Osteoblast (primary cell): ENCODE data around the gene SIRPB2. TPM values are rescaled to one million over a fixed set of nuclear protein-coding genes. Genes with fewer than 3 reads are reported as not detected.

Experiments used
- DNase-seq: peaks from one replicate; pipeline ENCODE4 v3.0.0; 2011; ENCODE audit warnings: low spot score, mixed read lengths; ENCODE audit not compliant: insufficient read length; ENCODE audit errors: missing footprints
- H2AFZ ChIP-seq: 2 replicates; pipeline ENCODE4 v1.6.0; 2011; ENCODE audit warnings: mild to moderate bottlenecking, low read length
- H3K27ac ChIP-seq: 2 replicates; pipeline ENCODE4 v1.5.1; 2011; ENCODE audit warnings: mild to moderate bottlenecking, low read depth, low read length, moderate library complexity
- H3K27me3 ChIP-seq: 2 replicates; pipeline ENCODE4 v1.6.0; 2012; ENCODE audit warnings: mild to moderate bottlenecking, control low read depth, inconsistent platforms, low read length, moderate library complexity; ENCODE audit not compliant: insufficient read depth
- H3K36me3 ChIP-seq: 2 replicates; pipeline ENCODE4 v1.5.1; 2011; ENCODE audit warnings: mild to moderate bottlenecking, low read length, control low read depth, moderate library complexity; ENCODE audit not compliant: insufficient read depth
- H3K4me1 ChIP-seq: 2 replicates; pipeline ENCODE4 v1.5.1; 2011; ENCODE audit warnings: mild to moderate bottlenecking, low read length, control low read depth, moderate library complexity; ENCODE audit not compliant: insufficient read depth
- H3K4me2 ChIP-seq: 2 replicates; pipeline ENCODE4 v1.6.0; 2011; ENCODE audit warnings: mild to moderate bottlenecking, low read length; ENCODE audit not compliant: insufficient read depth
- H3K4me3 ChIP-seq: fragments of 200-600 bp; sonication (generic); 3 replicates; pipeline ENCODE4 v1.5.1; 2012; ENCODE audit warnings: mild to moderate bottlenecking, low read length, inconsistent platforms; ENCODE audit not compliant: insufficient read depth
- H3K79me2 ChIP-seq: 2 replicates; pipeline ENCODE4 v1.6.0; 2012; ENCODE audit warnings: mild to moderate bottlenecking, low read length, control low read depth, inconsistent platforms; ENCODE audit not compliant: insufficient read depth
- H3K9me3 ChIP-seq: 2 replicates; pipeline ENCODE4 v1.5.1; 2011; ENCODE audit warnings: low read depth, low read length, control low read depth
- H4K20me1 ChIP-seq: 2 replicates; pipeline ENCODE4 v1.6.0; 2012; ENCODE audit warnings: mild to moderate bottlenecking, low read length, control low read depth; ENCODE audit not compliant: insufficient read depth
- total RNA-seq: library from RNA; depleted of rRNA; stranded (reverse); fragments of >200 nt; gene quantifications from 2 replicates; pipeline ENCODE4 v1.2.3, GENCODE V29; 2012
- TF ChIP-seq, protein P1 (sequence below): IDR thresholded peaks from 2 replicates; pipeline ENCODE4 v1.5.1; 2011; ENCODE audit warnings: mild to moderate bottlenecking, low read depth, low read length, moderate library complexity; ENCODE audit errors: extremely low read depth

Gene SIRPB2
- total RNA-seq, 1 donor, result under 0.01 TPM

DNA sequence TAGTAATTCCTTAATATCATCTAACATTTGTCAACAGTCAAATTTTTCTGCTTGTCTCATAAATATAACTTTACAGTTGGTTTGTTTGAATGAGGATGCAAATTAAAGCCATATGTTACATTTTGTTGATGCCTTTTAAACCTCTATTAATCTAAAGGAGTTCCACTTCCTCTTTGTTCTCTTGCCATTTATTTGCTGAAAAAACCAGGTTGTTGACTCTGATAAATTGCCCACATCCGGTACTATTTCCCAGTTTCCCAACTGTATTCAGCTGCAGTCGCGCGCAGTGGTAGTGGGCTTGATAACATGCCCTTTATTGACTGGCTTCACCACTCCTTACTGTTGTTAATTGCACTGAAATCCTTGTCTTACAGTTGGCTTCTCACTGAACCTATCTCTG is 32.8 kb upstream of the SIRPB2 start:
- peaks cover 17% of the 10 kb centered on the region for H3K27me3 ChIP-seq
- no peak for DNase-seq
- H3K9me3 ChIP-seq, result no peaks in the 10 kb centered on the region
- no peak overlapping the region for H2AFZ ChIP-seq
- TF ChIP-seq, protein P1, sequence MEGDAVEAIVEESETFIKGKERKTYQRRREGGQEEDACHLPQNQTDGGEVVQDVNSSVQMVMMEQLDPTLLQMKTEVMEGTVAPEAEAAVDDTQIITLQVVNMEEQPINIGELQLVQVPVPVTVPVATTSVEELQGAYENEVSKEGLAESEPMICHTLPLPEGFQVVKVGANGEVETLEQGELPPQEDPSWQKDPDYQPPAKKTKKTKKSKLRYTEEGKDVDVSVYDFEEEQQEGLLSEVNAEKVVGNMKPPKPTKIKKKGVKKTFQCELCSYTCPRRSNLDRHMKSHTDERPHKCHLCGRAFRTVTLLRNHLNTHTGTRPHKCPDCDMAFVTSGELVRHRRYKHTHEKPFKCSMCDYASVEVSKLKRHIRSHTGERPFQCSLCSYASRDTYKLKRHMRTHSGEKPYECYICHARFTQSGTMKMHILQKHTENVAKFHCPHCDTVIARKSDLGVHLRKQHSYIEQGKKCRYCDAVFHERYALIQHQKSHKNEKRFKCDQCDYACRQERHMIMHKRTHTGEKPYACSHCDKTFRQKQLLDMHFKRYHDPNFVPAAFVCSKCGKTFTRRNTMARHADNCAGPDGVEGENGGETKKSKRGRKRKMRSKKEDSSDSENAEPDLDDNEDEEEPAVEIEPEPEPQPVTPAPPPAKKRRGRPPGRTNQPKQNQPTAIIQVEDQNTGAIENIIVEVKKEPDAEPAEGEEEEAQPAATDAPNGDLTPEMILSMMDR, result no peak
- no peak overlapping the region for H3K4me3 ChIP-seq
- H3K4me2 ChIP-seq, result no peak overlapping the region
- H3K36me3 ChIP-seq, result no peaks in the 10 kb centered on the region
- H3K27ac ChIP-seq, result no peak overlapping the region
- no peaks in the 10 kb centered on the region for H4K20me1 ChIP-seq
- no peaks in the 10 kb centered on the region for H3K4me1 ChIP-seq
- H3K79me2 ChIP-seq, result no peaks in the 10 kb centered on the region

DNA sequence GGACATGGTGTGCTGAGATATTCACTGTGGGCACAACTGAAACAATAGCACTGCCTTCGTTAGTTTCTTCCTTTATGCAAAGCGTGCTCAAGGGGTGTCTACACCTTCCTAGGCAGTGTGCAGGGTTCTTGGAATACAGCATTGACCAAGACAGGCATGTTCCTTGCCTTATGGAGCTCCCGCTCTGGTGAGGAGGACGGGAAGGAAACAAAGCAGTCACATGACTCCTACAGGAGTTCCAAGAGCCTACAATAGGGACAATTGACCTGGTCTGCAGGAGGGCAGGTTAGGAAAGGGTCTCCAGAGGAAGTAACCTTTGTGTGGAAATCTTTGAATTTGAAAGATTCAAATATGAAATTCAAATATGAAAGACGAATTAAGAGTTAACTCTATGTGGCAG is 25.8 kb upstream of the SIRPB2 start:
- Histone ChIP-seq H3K9me3 (no peaks in the 10 kb centered on the region), H3K4me2 (no peak overlapping the region), H3K36me3 (no peaks in the 10 kb centered on the region), H2AFZ (no peak overlapping the region), H4K20me1 (no peaks in the 10 kb centered on the region), H3K4me1 (no peaks in the 10 kb centered on the region), H3K4me3 (no peak overlapping the region), H3K27ac (no peak overlapping the region), H3K27me3 (peaks cover 36% of the 10 kb centered on the region), H3K79me2 (no peaks in the 10 kb centered on the region)
- TF ChIP-seq, protein P1, result no peak
- no peak for DNase-seq

DNA sequence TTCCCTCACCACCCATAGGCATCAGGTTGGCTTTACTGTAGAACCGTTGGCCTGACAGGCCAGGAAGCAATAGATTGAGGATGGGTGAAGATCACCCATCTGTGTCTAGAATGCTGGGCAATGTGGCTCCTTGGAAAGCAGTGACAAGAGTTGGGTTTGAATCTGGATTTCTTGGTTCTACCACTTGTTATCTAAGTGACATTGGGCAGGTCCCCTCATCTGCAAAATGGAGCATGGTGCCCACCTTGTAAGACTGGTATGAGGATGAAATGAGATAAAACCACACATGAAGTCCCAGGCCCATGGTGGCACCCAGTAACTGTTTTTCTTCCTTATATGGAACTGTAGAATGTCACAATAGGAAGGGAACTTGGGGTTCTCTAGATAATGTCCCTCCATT is 22.6 kb upstream of the SIRPB2 start:
- no peaks in the 10 kb centered on the region for H3K9me3 ChIP-seq
- TF ChIP-seq, protein P1, result no peak
- H4K20me1 ChIP-seq, result no peaks in the 10 kb centered on the region
- H3K4me2 ChIP-seq, result no peak overlapping the region
- H2AFZ ChIP-seq, result no peak overlapping the region
- no peak for DNase-seq
- H3K79me2 ChIP-seq, result no peaks in the 10 kb centered on the region
- H3K27ac ChIP-seq, result no peak overlapping the region
- no peaks in the 10 kb centered on the region for H3K4me1 ChIP-seq
- no peak overlapping the region for H3K4me3 ChIP-seq
- peaks cover 40% of the 10 kb centered on the region for H3K27me3 ChIP-seq
- H3K36me3 ChIP-seq, result no peaks in the 10 kb centered on the region

DNA sequence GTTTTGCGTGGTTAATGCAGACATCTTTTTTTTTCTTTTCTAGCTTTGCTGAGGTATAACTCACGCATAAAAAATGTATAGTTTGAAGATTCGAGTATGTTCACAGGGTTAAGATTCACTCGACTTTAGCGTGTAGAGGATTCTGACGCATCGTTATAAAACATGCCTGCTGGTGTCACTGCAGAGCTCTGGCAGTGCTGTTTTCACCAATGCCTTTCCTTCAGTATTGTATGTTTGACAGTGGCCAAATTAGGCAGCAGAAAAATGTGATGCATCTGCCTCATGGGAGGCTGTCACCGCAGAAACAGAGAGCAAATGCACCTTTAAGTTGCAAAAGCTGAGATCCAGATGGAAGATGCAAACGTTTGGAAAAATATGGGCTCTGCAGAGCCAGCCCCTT is 18.0 kb upstream of the SIRPB2 start:
- H3K36me3 ChIP-seq, result no peaks in the 10 kb centered on the region
- TF ChIP-seq, protein P1, result peak; percentile 54
- no peaks in the 10 kb centered on the region for H3K9me3 ChIP-seq
- no peaks in the 10 kb centered on the region for H3K79me2 ChIP-seq
- no peaks in the 10 kb centered on the region for H4K20me1 ChIP-seq
- peaks cover 8% of the 10 kb centered on the region for H3K4me1 ChIP-seq
- H3K27ac ChIP-seq, result no peak overlapping the region
- H3K4me3 ChIP-seq, result no peak overlapping the region
- DNase-seq, result no peak
- H2AFZ ChIP-seq, result no peak overlapping the region
- peaks cover 18% of the 10 kb centered on the region for H3K27me3 ChIP-seq
- H3K4me2 ChIP-seq, result no peak overlapping the region
